HG03039 (cell line): ENCODE results near the gene MRGPRX4.
"Not testable (repeated sequence)": the region's sequence is repeated elsewhere in the genome, so short reads cannot be mapped to it uniquely, and the experiment has no call there.

Experiments
- ATAC-seq: cut with Tn5 transposase; IDR thresholded peaks from one replicate; pipeline ENCODE4 v1.9.1; 2021; ENCODE audit warnings: mild to moderate bottlenecking, moderate library complexity; ENCODE audit not compliant: unreplicated experiment

Gene MRGPRX4

GRCh38 chr11:18172666-18173065 is at the start of gene MRGPRX4:
TSS of gene MRGPRX4 (plus strand) at chr11:18172837. CDS start at chr11:18173257, 420 bp downstream.
- no peak for ATAC-seq

GRCh38 chr11:18131115-18131514 is 41.5 kb upstream of the MRGPRX4 start:
- not testable (repeated sequence) for ATAC-seq

- ATAC-seq = no peak
Measured at GRCh38 chr11:18132341-18132740, 40.3 kb upstream of the MRGPRX4 start, which contains the start of gene MRGPRX3. TSS of gene MRGPRX3 (plus strand) at chr11:18132571. CDS start at chr11:18137203, 4,632 bp downstream.

GRCh38 chr11:18135308-18135707 is 37.3 kb upstream of the MRGPRX4 start:
- no peak for ATAC-seq

GRCh38 chr11:18137186-18137800 is 35.3 kb upstream of the MRGPRX4 start:
- ATAC-seq = no peak

- ATAC-seq = no peak
Measured at GRCh38 chr11:18140145-18140544, 32.5 kb upstream of the MRGPRX4 start.

GRCh38 chr11:18144243-18144642 is 28.4 kb upstream of the MRGPRX4 start:
- ATAC-seq = no peak

GRCh38 chr11:18145025-18145424 is 27.6 kb upstream of the MRGPRX4 start:
- no peak for ATAC-seq

GRCh38 chr11:18145837-18146236 is 26.8 kb upstream of the MRGPRX4 start:
- no peak for ATAC-seq

GRCh38 chr11:18151581-18151980 is 21.1 kb upstream of the MRGPRX4 start:
- ATAC-seq = no peak

GRCh38 chr11:18168372-18168771 is 4.3 kb upstream of the MRGPRX4 start:
- ATAC-seq = no peak

GRCh38 chr11:18171377-18172000 is 1.1 kb upstream of the MRGPRX4 start:
- no peak for ATAC-seq

- no peak for ATAC-seq
Measured at GRCh38 chr11:18173225-18173866, 709 bp downstream of the MRGPRX4 start.

GRCh38 chr11:18188796-18189195 is 16.2 kb downstream of the MRGPRX4 start:
- no peak for ATAC-seq

GRCh38 chr11:18189476-18190245 is 17.0 kb downstream of the MRGPRX4 start:
- ATAC-seq = not testable (repeated sequence)

GRCh38 chr11:18191376-18191775 is 18.7 kb downstream of the MRGPRX4 start:
- ATAC-seq = no peak

GRCh38 chr11:18193010-18193409 is 20.4 kb downstream of the MRGPRX4 start:
- ATAC-seq = peak; percentile 51

- ATAC-seq = no peak
Measured at GRCh38 chr11:18196532-18196931, 23.9 kb downstream of the MRGPRX4 start.

- ATAC-seq = not testable (repeated sequence)
Measured at GRCh38 chr11:18197738-18198137, 25.1 kb downstream of the MRGPRX4 start.

- ATAC-seq = no peak
Measured at GRCh38 chr11:18203723-18204122, 31.1 kb downstream of the MRGPRX4 start.

GRCh38 chr11:18204220-18204619 is 31.6 kb downstream of the MRGPRX4 start:
- no peak for ATAC-seq
